A549 treated with Mapracorat at 1 μM for 4 hours (cell line): ENCODE results near the gene CD1E. TPM values are rescaled to one million over a fixed set of nuclear protein-coding genes. Genes with fewer than 3 reads are reported as not detected.

ENCODE experiments used
- total RNA-seq: library from RNA; stranded (reverse); fragments of 200-300 nt; extraction: Qiagen RNA extraction; gene quantifications from 5 replicates; pipeline ENCODE4 v1.2.3, GENCODE V29; 2022

Gene CD1E
- total RNA-seq = not detected in 5 replicates

DNA sequence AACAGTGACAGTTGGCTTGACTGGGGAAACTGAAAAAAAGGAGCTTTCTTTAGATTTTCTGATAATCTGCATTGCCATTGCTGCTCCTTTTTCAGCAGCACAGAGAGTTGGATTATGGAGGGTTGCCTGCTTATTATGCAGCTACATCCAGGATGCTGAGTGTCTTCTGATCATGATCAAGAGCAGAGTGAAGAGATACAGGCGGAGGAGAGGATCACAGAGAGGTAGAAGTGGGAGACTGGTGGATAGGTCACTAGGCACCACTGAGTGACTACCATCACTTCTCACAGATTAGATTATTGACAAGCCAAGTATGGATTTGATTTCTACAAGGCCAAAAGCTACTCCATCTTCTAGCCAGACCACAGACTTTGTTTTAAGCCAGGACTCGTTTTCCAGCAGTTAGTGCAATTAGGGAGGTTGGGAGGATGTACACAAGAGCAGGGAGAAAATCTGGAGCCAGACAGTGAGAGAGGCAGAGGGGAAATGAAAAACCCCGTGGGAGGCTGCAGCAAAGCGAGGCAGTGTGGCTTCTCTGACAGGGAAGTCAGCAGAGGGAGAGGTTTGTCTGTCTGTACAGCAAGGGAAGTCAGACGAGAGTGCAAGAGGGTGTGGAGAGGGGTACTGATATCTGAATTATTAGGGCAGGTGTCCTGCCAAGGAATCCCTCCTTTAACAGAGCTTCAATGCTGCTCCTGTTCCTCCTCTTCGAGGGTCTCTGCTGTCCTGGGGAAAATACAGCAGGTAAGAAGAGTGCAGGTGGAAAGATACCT, at the start of gene CD1E:
TSS of gene CD1E (plus strand) at position 592 of the 773 bp plus-strand sequence. CDS start at position 687, 95 bp downstream.

DNA sequence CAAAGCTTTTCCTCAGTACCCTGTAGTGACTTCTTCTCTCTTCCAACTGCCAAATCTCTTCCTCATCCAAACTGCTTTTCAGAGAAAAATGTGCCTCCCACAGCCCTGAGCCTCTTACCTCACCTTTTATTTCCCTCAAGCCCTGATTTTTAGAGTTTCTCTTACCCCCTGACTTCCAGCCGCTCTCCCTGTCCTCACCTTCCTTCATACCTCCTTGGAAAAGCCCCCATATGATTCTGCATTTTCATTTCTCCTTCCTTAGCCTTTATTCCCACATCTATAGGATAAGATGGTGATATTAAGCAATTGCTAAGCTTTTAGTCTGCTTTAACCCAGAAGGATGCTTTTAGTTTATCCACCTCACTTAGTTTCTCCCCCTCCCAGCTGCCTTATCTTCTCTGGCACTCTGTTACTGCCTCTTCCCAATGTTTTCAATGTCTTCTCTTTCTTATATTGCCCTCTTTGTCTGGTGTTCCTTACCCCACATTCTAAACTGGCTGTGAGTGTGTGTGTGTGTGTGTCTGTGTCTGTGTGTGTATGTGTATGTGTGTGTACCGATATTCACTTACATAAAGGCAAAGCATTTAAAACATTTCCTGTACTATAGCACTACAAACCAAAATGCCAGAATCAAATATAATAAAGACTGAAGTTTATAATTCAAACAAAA, 22.1 kb upstream of the CD1E start, which contains the start of gene CD1B:
TSS of gene CD1B (minus strand) at position 51 of the 670 bp plus-strand sequence. CDS start 108 bp downstream, outside the sequence.

DNA sequence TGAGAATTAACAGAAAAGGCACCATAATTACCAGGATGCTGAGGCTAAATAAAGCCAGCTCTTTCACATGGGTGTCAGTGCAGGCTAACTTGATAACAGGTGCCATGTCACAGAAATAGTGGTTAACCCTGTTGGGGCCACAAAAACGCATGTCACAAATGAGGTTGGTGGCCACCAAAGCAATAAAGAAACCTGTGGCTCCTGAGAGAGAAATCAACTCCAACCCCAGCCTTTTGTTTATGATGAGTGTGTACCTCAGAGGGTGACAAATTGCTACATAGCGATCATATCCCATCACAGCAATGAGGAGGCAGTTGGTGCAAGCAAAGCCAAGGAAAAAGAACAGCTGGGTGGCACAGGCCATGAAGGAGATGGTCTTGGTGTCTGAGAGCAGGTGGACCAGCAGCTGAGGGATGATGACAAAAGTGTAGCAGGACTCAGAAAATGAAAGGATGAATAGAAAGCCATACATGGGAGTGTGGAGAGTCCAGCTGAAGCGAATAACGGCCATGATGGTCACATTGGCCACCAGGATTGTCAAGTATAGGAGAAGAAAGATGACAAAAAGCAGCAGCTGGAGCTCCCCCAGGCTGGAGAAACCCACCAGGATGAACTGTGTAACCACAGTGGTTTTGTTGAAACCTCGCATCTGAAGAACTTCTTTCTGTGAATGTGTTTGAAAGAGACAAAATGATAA, 45.3 kb downstream of the CD1E start, which contains the start of gene OR10T2:
TSS of gene OR10T2 (minus strand) at position 649 of the 697 bp plus-strand sequence. CDS start at position 649, 0 bp downstream.

Other genes starting within 250 kb of the CD1E start
- 0.16 TPM in 1 of 5 replicates, not detected in the others for gene CD1D, start 173.0 kb upstream of the CD1E start, total RNA-seq
- gene CD1A, start 99.5 kb upstream of the CD1E start, total RNA-seq = not detected in 5 replicates
- gene CD1C, start 64.0 kb upstream of the CD1E start, total RNA-seq = not detected in 5 replicates
- not detected in 5 replicates for gene CD1B, start 22.4 kb upstream of the CD1E start, total RNA-seq
- gene OR10T2, start 45.6 kb downstream of the CD1E start, total RNA-seq = not detected in 5 replicates
- not detected in 5 replicates for gene OR10K2, start 72.3 kb downstream of the CD1E start, total RNA-seq
- not detected in 5 replicates for gene OR10K1, start 107.9 kb downstream of the CD1E start, total RNA-seq
- gene OR10R2, start 118.3 kb downstream of the CD1E start, total RNA-seq = not detected in 5 replicates
- not detected in 5 replicates for gene OR6Y1, start 200.5 kb downstream of the CD1E start, total RNA-seq
- not detected in 5 replicates for gene OR6P1, start 216.7 kb downstream of the CD1E start, total RNA-seq
- gene OR10X1, start 226.0 kb downstream of the CD1E start, total RNA-seq = not detected in 5 replicates